K562 (cell line): ENCODE measurements around the gene TTLL12. TPM values are rescaled to one million over a fixed set of nuclear protein-coding genes. Genes with fewer than 3 reads are reported as not detected.

Source experiments
- ATAC-seq: fragments of 200-7000 bp; cut with Tn5 transposase; 3 replicates; pipeline ENCODE4 v1.9.1; 2020; ENCODE audit warnings: moderate library complexity
- BruUV-seq: library from RNA; stranded (reverse); fragments of 400-500 nt; replicated peaks from 2 replicates; lab custom pipeline; 2021; lab: Mats Ljungman, UMichigan
- CTCF ChIA-PET: fragments of 300-600 bp; formaldehyde crosslinking; extraction: SDS; loops from one replicate; lab custom pipeline; 2021; ENCODE audit warnings: low intra/inter-chr PET ratio; lab: Yijun Ruan, JAX
- POLR2A ChIA-PET: fragments of 300-600, 350-650 bp; sonication (Branson Sonifier 250); formaldehyde crosslinking; extraction: SDS; loops from one replicate; lab custom pipeline; 2021; ENCODE audit warnings: antibody characterized with exemption, inconsistent platforms; lab: Yijun Ruan, JAX
- DNase-seq, 4 experiments: peaks; one replicate each; pipeline versions ENCODE4 v3.0.0 to v3.0.0-alpha.2; 2011 to 2018; ENCODE audit warnings: low spot score in 3 of 4, mixed read lengths in 3 of 4; ENCODE audit errors: extremely low read depth in 1 of 4
- FAIRE-seq: peaks from 2 replicates; lab custom pipeline; 2011; peaks lifted over from hg19 to GRCh38; lab: Jason Lieb, UNC
- H2AFZ ChIP-seq: 2 replicates; pipeline ENCODE4 v1.6.0; 2011; ENCODE audit warnings: low read depth, low read length, control low read depth, inconsistent platforms
- H3K27ac ChIP-seq: fragments of 200-600 bp; 3 replicates; pipeline ENCODE4 v1.8.0; 2011; ENCODE audit warnings: low read depth, mild to moderate bottlenecking, control low read depth, inconsistent platforms, low read length, moderate library complexity, mixed read lengths; ENCODE audit errors: extremely low read depth
- H3K27me3 ChIP-seq, 2 experiments: fragments of 300-600 bp in 1 of 2; 2 replicates in 1 of 2; 3 replicates in 1 of 2; pipeline versions ENCODE4 v1.6.0 to v1.8.0; 2011; ENCODE audit warnings: inconsistent platforms in 2 of 2, low read length in 2 of 2, mild to moderate bottlenecking in 1 of 2, mixed read lengths in 1 of 2, moderate library complexity in 1 of 2; ENCODE audit not compliant: control insufficient read depth in 2 of 2, insufficient read depth in 2 of 2
- H3K36me3 ChIP-seq: fragments of 300-600 bp; 3 replicates; pipeline ENCODE4 v1.8.0; 2011; ENCODE audit warnings: mild to moderate bottlenecking, low read length, inconsistent platforms; ENCODE audit not compliant: control insufficient read depth, insufficient read depth
- H3K4me1 ChIP-seq, 2 experiments: fragments of 200-600 bp in 1 of 2; replicated peaks in 1 of 2; 2 replicates in 1 of 2; 3 replicates in 1 of 2; pipeline versions ENCODE4 v1.5.1 to v1.8.0; 2011; ENCODE audit warnings: inconsistent platforms in 2 of 2, low read length in 2 of 2, mild to moderate bottlenecking in 1 of 2, mixed read lengths in 1 of 2, moderate library complexity in 1 of 2; ENCODE audit not compliant: control insufficient read depth in 2 of 2, insufficient read depth in 2 of 2
- H3K4me2 ChIP-seq: 2 replicates; pipeline ENCODE4 v1.6.1; 2011; ENCODE audit warnings: low read length, control low read depth, inconsistent platforms, mixed read lengths; ENCODE audit not compliant: insufficient read depth
- H3K4me3 ChIP-seq: fragments of 200-600 bp; sonication (generic), shearing (Covaris generic); 2 replicates; pipeline ENCODE4 v1.5.1; 2016; ENCODE audit warnings: control low read depth, inconsistent platforms
- H3K79me2 ChIP-seq: fragments of 200-600 bp; 3 replicates; pipeline ENCODE4 v1.8.0; 2011; ENCODE audit warnings: low read length, inconsistent platforms; ENCODE audit not compliant: control insufficient read depth, insufficient read depth
- H3K9ac ChIP-seq, 2 experiments: 2 replicates each; pipeline versions ENCODE4 v1.6.0 to v1.6.1; 2011; ENCODE audit warnings: low read depth in 2 of 2, low read length in 2 of 2, control low read depth in 1 of 2, inconsistent platforms in 1 of 2, mild to moderate bottlenecking in 1 of 2, mixed read lengths in 1 of 2; ENCODE audit not compliant: insufficient read depth in 1 of 2
- H3K9me1 ChIP-seq: one replicate; pipeline ENCODE4 v1.6.0; 2011; ENCODE audit warnings: inconsistent platforms, mild to moderate bottlenecking, low read length, moderate library complexity; ENCODE audit not compliant: control insufficient read depth, insufficient read depth
- H3K9me3 ChIP-seq: replicated peaks from 2 replicates; pipeline ENCODE4 v1.5.1; 2011; ENCODE audit warnings: low read depth, low read length, inconsistent platforms; ENCODE audit not compliant: control insufficient read depth, insufficient read depth
- H4K20me1 ChIP-seq: replicated peaks from 2 replicates; pipeline ENCODE4 v1.6.1; 2011; ENCODE audit warnings: low read length, inconsistent platforms, mixed read lengths; ENCODE audit not compliant: control insufficient read depth, insufficient read depth
- ADNP ChIP-seq: fragments of 200-800 bp; sonication (Bioruptor generic); IDR thresholded peaks from 2 replicates; pipeline ENCODE4 v1.6.1; 2016; ENCODE audit warnings: missing genetic modification characterization, missing compliant biosample characterization
- CBX5 ChIP-seq: IDR thresholded peaks from 2 replicates; pipeline ENCODE4 v1.6.1; 2014; ENCODE audit warnings: low read depth, borderline replicate concordance
- ETV6 ChIP-seq, 3 experiments: fragments of 150-350 bp in 1 of 3; sonication (generic) in 1 of 3; formaldehyde crosslinking in 1 of 3; IDR thresholded peaks; 2 replicates each; pipeline versions ENCODE4 v1.6.1 to v1.8.0; 2014 to 2022; ENCODE audit warnings: borderline replicate concordance in 2 of 3, low read depth in 2 of 3, antibody characterized with exemption in 1 of 3, low read length in 1 of 3, mild to moderate bottlenecking in 1 of 3, missing genetic modification reagents in 1 of 3
- FUS ChIP-seq: fragments of 200-400 bp; formaldehyde crosslinking; optimal IDR thresholded peaks from 2 replicates; pipeline ENCODE3; 2017; ENCODE audit warnings: low read depth, low read length
- HMGN3 ChIP-seq: IDR thresholded peaks from 2 replicates; pipeline ENCODE4 v1.6.1; 2011; ENCODE audit warnings: borderline replicate concordance, low read depth, mild to moderate bottlenecking, mixed read lengths, low read length; ENCODE audit not compliant: insufficient read length; ENCODE audit errors: extremely low read depth
- MEF2D ChIP-seq: conservative IDR thresholded peaks from 2 replicates; pipeline ENCODE4 v1.6.1; 2016; ENCODE audit warnings: low read depth, missing genetic modification characterization, missing compliant biosample characterization
- MYBL2 ChIP-seq, 2 experiments: fragments of 450-650 bp in 1 of 2; sonication (generic) in 1 of 2; formaldehyde crosslinking in 1 of 2; IDR thresholded peaks; 2 replicates each; pipeline versions ENCODE4 v1.6.1 to v1.8.1; 2017 to 2022; ENCODE audit warnings: borderline replicate concordance in 1 of 2, inconsistent platforms in 1 of 2, low read depth in 1 of 2, mild to moderate bottlenecking in 1 of 2, missing genetic modification reagents in 1 of 2, moderate library complexity in 1 of 2
- MYC ChIP-seq, 2 experiments: fragments of 250-450 bp in 1 of 2; sonication (Bioruptor Pico) in 1 of 2; IDR thresholded peaks; 2 replicates each; pipeline versions ENCODE4 v1.5.1 to v1.6.1; 2012 to 2021; ENCODE audit warnings: low read depth in 2 of 2, borderline replicate concordance in 1 of 2, improper control_type of control experiment in 1 of 2, low read length in 1 of 2, mild to moderate bottlenecking in 1 of 2, moderate library complexity in 1 of 2
- NFE2 ChIP-seq: IDR thresholded peaks from 2 replicates; pipeline ENCODE4 v1.6.1; 2014; ENCODE audit warnings: antibody characterized with exemption, low read depth
- NONO ChIP-seq, 2 experiments: fragments of 200-400 bp in 1 of 2; fragments of 450-650 bp in 1 of 2; formaldehyde crosslinking in 1 of 2; IDR thresholded peaks; 2 replicates each; pipeline ENCODE4 v1.6.1; 2017; ENCODE audit warnings: low read depth in 2 of 2, mild to moderate bottlenecking in 2 of 2, moderate library complexity in 2 of 2, low read length in 1 of 2
- RBM15 ChIP-seq: fragments of 200-400 bp; formaldehyde crosslinking; IDR thresholded peaks from 2 replicates; pipeline ENCODE4 v1.6.1; 2018; ENCODE audit warnings: mild to moderate bottlenecking, low read length, moderate library complexity; ENCODE audit not compliant: insufficient read depth
- RFX7 ChIP-seq: fragments of 250-450 bp; sonication (Bioruptor Pico); IDR thresholded peaks from 2 replicates; pipeline ENCODE4 v1.5.1; 2021; ENCODE audit warnings: mild to moderate bottlenecking
- ZNF174 ChIP-seq: fragments of 250-450 bp; sonication (Bioruptor Pico); IDR thresholded peaks from 2 replicates; pipeline ENCODE4 v1.4.0; 2020; ENCODE audit warnings: mild to moderate bottlenecking
- WGBS: fragments of 100-300 bp; shearing (Covaris generic); methylation state at CpG from one replicate; pipeline ENCODE4 v1.1.6; 2016; ENCODE audit warnings: low coverage, mixed read lengths; ENCODE audit not compliant: insufficient coverage; ENCODE audit errors: missing lambda C conversion rate; 5-methylcytosine and 5-hydroxymethylcytosine counted together
- in situ Hi-C: fragments of 300-500 bp; cut with MboI; formaldehyde crosslinking; loops from 4 replicates; pipeline ENCODE4 v1.15.0; 2018; ENCODE audit warnings: inconsistent platforms, mixed read lengths
- intact Hi-C: fragments of 100-400 bp; cut with micrococcal nuclease; formaldehyde crosslinking; loops from 2 replicates; pipeline ENCODE4 v1.14.2; 2022
- polyA plus RNA-seq, 8 experiments: library from polyadenylated mRNA; depleted of rRNA in 4 of 8; stranded (reverse) in 5 of 8; unstranded in 3 of 8; fragments of >200 nt; fragmentation: Nextera tagmentation in 2 of 8; fragmentation: Illumina TruSeq in 1 of 8; extraction: Ambion mirVana in 2 of 8; extraction: Trizol in 1 of 8; gene quantifications; 2 replicates each; pipeline versions ENCODE4 v1.2.1 to v1.2.3, GENCODE V29; 2011 to 2014; ENCODE audit warnings: inconsistent platforms in 1 of 8, missing spikeins in 1 of 8
- total RNA-seq, 7 experiments: library from RNA; depleted of rRNA in 6 of 7; stranded (reverse); fragments of >200 nt in 6 of 7; fragmentation: Illumina TruSeq in 2 of 7; extraction: Trizol in 2 of 7; gene quantifications; 2 replicates each; pipeline versions ENCODE4 v1.2.1 to v1.2.3, GENCODE V29; 2011 to 2021; ENCODE audit warnings: low replicate concordance in 1 of 7
- TF ChIP-seq, protein P1 (sequence below): fragments of 450-650 bp; IDR thresholded peaks from 2 replicates; pipeline ENCODE4 v1.6.1; 2017; ENCODE audit warnings: mild to moderate bottlenecking, moderate library complexity

The TTLL12 gene
- total and polyA plus RNA-seq, 9 of the 15 experiments (the other 6 are each of a cell fraction or from before 2014, with no cell fraction given) = 1.3 to 128 (median 43.0) TPM

DNA sequence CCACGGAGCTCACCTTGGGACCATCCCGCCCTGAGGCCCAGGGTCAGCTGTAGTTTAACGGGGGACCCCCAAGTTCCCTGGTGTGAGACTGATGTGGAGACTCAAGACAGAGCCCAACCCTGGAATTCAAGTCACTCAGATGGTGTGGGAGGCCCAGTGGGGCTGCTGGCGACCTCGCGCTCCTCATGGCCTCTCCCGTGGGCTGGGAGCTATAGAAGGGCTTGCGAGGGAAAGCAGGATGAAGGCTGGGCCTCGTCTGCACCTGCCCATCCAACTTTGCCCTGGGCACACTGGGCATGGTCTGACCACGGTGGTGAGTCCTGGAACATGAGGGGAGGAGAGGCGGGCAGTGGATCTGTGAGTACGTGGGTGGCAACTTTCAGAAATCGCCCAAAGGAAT lies 13.6 kb upstream of the TTLL12 start:
- H3K27me3 ChIP-seq = peaks cover 0 to 11% of the 10 kb centered on the region in 2 experiments; a peak in 2 of 5 replicates
- no peaks in the 10 kb centered on the region for H4K20me1 ChIP-seq
- no peak overlapping the region for H3K4me2 ChIP-seq
- CTCF ChIA-PET = no interaction called here
- no peak overlapping the region for H3K9ac ChIP-seq
- BruUV-seq = no TSS peak
- no peaks in the 10 kb centered on the region for H3K9me1 ChIP-seq
- H3K27ac ChIP-seq = no peak overlapping the region
- no peaks in the 10 kb centered on the region for H3K36me3 ChIP-seq
- no peak for ATAC-seq
- in situ Hi-C loops (no loop called here), intact Hi-C loops (no loop called here)
- peaks cover 0 to 10% of the 10 kb centered on the region in 2 experiments; a peak in 2 of 5 replicates for H3K4me1 ChIP-seq
- TF ChIP-seq FUS (no peak), MYBL2 (IDR thresholded peaks at IDR 0.05; ENCODE audit: low read depth) (no peak), MYBL2 (CRISPR knock-in tag; IDR thresholded peaks at IDR 0.05; ENCODE audit: borderline replicate concordance) (no peak), RBM15 (no peak), MYC (IDR thresholded peaks at IDR 0.05; ENCODE audit: low read depth, low read length) (no peak), MYC (CRISPR knock-in tag; IDR thresholded peaks at IDR 0.05; ENCODE audit: borderline replicate concordance, low read depth) (no peak)
- 27% methylated on average over 7 of the region's 13 CpGs for WGBS
- no peak for DNase-seq
- POLR2A ChIA-PET = no interaction called here
- H3K9me3 ChIP-seq = no peaks in the 10 kb centered on the region
- no peak for FAIRE-seq
- H3K4me3 ChIP-seq = no peak overlapping the region
- H2AFZ ChIP-seq = no peak overlapping the region
- H3K79me2 ChIP-seq = no peaks in the 10 kb centered on the region

DNA sequence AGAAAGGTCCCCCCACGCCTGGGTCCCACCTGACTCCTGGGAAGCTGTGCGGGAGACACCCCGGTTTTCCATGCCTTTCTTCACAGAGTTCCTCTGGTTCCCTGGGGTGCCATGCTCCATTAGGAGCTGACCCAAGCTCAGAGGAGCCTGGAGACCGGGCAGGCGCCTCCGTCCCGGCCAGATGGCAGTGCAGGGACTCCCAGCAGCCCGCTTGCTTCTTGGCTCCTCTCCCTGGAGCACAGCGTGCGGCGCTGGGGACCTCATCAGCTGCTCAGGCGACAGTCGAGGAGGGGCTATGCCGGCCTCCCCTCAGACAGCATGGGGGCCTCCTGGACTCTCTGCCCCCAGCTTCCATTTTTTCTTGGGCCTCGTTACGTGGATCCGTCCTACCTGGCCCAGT lies 13.1 kb upstream of the TTLL12 start:
- no peaks in the 10 kb centered on the region for H3K36me3 ChIP-seq
- H3K27ac ChIP-seq = no peak overlapping the region
- ChIA-PET POLR2A (no interaction called here), CTCF (no interaction called here)
- H3K27me3 ChIP-seq = peaks cover 0 to 11% of the 10 kb centered on the region in 2 experiments; a peak in 2 of 5 replicates
- no peaks in the 10 kb centered on the region for H3K79me2 ChIP-seq
- H3K9me1 ChIP-seq = no peaks in the 10 kb centered on the region
- peaks cover 0 to 10% of the 10 kb centered on the region in 2 experiments; a peak in 2 of 5 replicates for H3K4me1 ChIP-seq
- no TSS peak for BruUV-seq
- no peak overlapping the region for H3K4me3 ChIP-seq
- in situ Hi-C loops (no loop called here), intact Hi-C loops (no loop called here)
- FAIRE-seq = no peak
- no peaks in the 10 kb centered on the region for H3K9me3 ChIP-seq
- no peak overlapping the region for H2AFZ ChIP-seq
- H4K20me1 ChIP-seq = no peaks in the 10 kb centered on the region
- no peak for ATAC-seq
- no peak overlapping the region for H3K9ac ChIP-seq
- 44% methylated on average over 5 of the region's 17 CpGs for WGBS
- no peak overlapping the region for H3K4me2 ChIP-seq
- no peak for DNase-seq
- TF ChIP-seq RFX7 (CRISPR knock-in tag) (no peak), ETV6 (IDR thresholded peaks at IDR 0.05; ENCODE audit: borderline replicate concordance in 1 of 2, low read depth in 2 of 2, low read length in 1 of 2) (no peak), ETV6 (CRISPR knock-in tag; IDR thresholded peaks at IDR 0.05; ENCODE audit: borderline replicate concordance) (no peak), NONO (IDR thresholded peaks at IDR 0.05; ENCODE audit: low read depth in 2 of 2, low read length in 1 of 2) (no peak), HMGN3 (no peak), CBX5 (no peak), ADNP (no peak), NFE2 (no peak), MEF2D (tag) (no peak), ZNF174 (CRISPR knock-in tag) (no peak)
- TF ChIP-seq, protein P1, sequence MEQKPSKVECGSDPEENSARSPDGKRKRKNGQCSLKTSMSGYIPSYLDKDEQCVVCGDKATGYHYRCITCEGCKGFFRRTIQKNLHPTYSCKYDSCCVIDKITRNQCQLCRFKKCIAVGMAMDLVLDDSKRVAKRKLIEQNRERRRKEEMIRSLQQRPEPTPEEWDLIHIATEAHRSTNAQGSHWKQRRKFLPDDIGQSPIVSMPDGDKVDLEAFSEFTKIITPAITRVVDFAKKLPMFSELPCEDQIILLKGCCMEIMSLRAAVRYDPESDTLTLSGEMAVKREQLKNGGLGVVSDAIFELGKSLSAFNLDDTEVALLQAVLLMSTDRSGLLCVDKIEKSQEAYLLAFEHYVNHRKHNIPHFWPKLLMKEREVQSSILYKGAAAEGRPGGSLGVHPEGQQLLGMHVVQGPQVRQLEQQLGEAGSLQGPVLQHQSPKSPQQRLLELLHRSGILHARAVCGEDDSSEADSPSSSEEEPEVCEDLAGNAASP = no peak
